ENCODE results near the gene CCDC54. TPM values are rescaled to one million over a fixed set of nuclear protein-coding genes. Genes with fewer than 3 reads are reported as not detected.
A peak's percentile ranks its signal among the peaks of the same experiment; 100 is the strongest.

Gene CCDC54
- total RNA-seq, 1 donor from 2014 or later: not detected

DNA sequence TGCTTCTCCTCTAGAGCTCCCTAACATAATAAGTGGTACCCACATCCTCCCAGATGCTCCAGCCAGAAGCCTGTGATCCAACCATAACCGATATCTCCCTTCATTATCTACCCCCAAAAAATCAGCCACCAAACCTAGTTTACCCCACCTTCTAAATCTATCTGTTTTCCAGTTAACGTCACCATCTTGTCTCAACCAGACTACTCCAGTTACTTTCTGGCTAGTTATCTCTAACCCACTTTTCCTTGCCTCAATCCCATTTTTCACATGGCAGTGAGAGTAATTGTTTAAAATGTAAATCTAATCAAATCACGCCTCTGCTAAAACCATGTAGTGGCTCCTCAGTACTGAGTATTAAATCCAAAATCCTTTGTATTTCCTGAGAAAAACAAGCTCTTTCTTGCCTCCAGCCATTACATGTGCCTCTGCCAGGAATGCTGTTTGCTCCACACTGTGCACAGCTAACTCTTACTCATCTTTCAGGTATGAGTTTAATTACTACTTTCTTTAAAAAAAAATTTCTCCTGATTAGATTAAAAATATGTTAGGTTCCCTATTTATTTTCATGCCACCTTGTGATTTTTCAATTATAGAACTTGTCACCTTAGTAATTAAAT is 15.4 kb downstream of the CCDC54 start:
- no peak for DNase-seq (ENCODE audit: low read depth in 2 of 2)

DNA sequence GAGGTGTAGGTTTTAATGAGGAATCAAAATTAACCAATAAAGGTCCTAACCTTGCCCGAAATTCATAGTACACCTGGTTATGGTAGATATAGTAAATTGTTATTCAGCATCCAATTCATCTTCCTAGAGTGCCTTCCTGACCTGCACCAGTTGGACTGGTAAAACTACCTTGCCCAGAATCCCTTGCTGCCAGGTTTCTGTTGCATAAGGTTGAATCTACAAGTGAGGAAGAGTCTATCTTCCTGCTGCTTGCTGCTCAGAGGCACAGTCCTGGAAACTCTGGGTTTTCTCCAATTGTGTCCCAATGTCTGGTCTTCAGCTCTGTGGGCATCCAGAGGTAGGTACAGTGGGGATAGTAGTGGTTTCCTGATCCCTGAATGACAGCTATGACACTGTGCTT is 17.3 kb downstream of the CCDC54 start:
- DNase-seq (ENCODE audit: low read depth in 2 of 2): no peak

DNA sequence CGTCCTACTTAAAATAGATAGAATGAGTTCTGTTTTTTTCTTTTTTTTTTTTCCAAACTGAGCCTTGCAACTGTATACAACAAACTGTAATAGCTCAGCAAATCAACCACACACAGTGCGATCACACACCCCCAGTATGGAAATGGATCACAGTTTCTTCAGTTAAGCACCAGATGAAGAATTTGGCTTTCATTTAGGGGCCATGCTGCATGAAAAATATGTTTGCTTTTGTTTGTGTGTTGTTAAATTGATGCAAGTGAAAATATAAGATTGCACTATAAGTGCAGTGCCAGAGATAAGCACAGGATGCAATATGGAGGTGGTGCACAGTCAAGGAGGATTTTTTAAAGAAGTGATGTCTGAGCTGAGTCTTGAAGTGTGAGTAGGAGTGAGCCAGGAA is 17.8 kb downstream of the CCDC54 start:
- DNase-seq (ENCODE audit: low read depth in 2 of 2): no peak

DNA sequence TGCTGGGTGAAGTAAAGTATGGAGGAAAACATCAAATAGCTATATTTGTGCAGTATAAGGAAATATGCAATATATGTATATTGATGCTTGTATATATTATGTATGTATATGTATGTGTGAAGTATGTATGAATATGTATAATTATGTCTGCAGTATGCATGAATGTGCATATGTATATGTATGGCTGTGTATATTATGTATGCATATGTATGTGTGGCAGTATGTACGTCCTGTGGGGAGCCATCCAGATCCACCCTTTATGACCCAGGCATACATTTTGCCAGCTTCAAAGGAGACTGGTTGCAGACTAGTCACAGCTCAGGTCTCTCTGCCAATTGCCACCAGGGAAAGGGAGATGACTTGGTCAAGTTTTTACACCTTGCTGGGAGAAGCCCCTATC is 24.1 kb downstream of the CCDC54 start:
- DNase-seq (ENCODE audit: low read depth in 2 of 2): no peak

DNA sequence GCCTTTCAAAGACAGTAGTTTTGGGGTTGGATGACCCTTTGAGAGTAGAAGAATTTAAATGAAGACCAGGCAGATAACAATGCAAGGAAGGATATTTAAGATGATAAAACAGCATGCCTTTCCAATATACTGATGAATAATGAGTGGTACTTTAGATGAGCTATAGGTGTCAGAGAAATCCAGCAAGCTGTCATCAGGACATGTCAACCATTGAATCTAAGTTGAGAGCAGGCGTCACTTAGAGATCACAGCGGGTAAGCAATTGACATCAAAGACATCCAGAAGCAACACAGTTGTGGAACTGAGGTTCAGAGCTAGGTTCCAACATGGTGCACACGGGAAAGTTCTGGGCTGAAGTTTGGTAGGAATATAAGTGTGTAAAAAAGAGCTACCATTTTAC is 25.0 kb downstream of the CCDC54 start:
- DNase-seq (ENCODE audit: low read depth in 2 of 2): no peak

DNA sequence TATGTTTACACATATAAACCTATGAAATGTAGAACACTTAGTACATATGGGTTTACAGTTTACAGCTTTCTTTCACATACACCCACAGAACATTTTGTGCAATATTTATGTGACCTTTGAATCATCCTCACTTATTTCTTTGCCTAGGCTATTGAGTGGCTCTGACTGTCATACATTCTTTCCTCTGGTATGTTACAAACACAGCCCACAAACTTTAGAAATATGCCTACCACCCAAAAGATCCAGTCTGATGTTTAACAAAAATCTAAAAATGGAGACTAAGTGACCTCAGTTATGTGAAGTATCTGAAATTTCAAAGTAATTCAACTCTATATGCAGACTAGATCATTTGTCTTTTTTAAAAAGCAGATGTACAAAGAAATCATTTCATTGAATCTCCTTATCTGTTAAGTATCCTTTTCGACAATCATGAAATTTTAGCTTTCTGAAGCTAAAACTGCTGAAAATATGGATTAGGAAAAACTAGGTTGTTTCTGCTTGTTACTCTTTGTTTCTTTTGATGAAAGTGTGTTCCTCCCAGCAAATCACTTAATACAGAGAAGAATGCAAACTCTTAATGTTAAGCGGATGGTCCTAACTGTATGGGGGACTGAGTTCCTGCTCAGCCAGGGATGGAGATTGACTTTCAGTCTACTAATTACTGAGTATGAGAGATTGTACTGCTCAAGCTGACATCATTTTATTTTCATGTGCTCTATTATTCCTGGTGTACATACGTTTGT is 27.7 kb downstream of the CCDC54 start:
- no peak for DNase-seq (ENCODE audit: low read depth in 2 of 2)

DNA sequence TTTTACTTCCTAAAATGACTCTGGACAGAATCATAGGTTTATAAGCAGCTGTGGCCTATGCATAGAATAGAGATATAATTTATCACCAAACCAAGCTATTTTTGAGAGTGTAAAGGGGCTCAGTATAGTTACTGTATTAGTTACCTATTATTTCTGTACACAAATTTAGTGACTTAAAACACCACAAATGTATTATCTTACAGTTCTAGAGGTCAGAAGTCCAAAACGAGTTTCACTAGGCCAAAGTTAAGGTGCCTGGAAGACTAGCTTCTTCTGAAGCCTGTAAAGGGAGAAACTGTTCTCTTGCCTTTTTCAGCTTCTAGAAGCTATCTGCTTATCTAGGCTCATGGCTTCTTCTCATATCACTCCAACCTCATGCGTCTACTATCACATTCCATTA is 30.1 kb downstream of the CCDC54 start:
- no peak for DNase-seq (ENCODE audit: low read depth in 2 of 2)

DNA sequence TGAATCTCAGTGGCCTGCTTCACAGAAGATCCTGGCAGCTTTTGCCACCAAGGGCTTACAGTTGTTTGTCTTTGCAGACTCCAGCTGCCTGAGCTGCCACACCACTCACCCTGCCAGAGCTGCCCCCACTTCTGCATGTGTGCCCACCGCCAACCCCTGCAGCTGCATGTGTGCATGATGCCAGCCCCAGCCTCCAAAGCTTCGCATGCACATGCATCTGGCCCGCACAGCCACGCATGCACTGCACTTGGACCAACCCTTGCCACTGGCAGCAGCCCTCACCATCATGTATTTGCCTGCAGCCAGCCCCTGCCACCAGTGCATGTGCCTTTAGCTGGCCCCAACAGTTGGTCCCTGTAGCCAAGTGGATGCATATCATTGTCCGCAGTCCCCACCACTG is 31.3 kb downstream of the CCDC54 start:
- DNase-seq (ENCODE audit: low read depth in 2 of 2): no peak

DNA sequence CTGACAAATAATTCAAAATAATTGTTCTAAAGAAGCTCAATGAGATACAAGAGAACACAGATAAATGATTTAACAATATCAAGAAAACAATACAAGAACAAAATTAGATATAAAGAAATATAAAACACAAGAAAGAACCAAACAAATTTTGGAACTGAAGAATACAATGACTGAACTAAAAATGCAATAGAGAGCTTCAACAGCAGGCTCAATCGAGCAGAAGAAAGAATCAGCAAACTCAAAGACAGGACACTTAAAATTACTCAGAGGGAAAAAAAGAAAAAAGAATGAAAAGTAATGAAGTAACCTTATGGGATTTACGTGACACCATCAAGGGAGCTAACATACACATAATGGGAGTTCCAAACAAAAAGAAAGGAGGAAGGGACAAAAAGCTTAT is 32.1 kb downstream of the CCDC54 start:
- DNase-seq (ENCODE audit: low read depth in 2 of 2): no peak

DNA sequence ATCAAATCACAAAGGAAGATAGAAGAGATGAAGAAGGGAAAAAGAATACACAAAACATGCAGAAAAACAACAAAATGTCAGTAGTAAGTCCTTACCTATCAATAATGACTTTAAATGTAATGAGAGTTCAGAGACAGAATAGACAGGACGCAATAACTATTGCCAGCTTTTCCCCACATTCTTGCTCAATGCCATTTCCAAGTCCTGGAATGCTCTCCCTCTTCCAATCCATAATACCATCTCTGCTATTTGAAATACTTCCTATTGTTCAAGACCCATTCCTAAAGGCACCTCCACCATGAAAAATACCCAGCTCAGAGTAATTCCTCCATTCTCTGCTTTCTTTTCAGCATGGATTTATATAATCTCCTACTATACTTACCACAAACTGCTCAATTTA is 33.4 kb downstream of the CCDC54 start:
- no peak for DNase-seq (ENCODE audit: low read depth in 2 of 2)

DNA sequence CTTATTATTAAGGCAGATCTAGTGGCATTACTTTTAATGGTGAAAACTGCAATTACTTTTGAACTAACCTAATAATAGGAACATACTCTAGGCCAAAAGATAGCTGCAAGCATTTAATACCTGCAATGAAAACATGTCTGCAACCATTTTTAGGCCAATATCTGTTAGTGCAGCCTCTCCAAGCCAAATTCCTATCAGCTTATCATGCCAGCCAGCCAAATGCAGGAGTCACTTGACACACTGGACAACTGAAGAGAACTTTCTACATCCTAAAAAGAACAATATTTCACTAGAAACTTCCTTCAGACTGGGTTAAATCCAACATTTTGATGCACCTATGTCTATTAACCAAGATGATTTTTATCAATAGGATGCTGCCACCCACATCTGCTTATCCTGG is 33.8 kb downstream of the CCDC54 start:
- no peak for DNase-seq (ENCODE audit: low read depth in 2 of 2)

DNA sequence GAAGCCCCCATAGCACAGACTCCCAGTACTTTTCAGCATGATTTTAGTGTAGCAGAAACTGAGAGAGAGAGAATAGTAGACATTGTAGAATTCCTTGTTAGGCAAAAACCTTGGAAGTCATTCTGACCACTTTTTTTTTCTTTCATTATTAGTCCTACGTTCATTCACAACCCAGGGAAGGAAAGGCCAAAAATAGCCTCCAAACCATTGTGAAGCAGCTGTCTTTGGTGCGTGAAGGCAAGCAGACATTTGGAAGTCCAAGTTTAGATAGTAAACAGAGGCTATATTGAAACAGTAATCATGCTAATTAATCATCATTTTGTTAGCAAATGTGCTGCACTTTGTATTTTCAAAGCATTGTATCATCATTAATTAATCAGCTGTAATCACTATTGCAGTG is 34.5 kb downstream of the CCDC54 start:
- DNase-seq (ENCODE audit: low read depth in 2 of 2): no peak

DNA sequence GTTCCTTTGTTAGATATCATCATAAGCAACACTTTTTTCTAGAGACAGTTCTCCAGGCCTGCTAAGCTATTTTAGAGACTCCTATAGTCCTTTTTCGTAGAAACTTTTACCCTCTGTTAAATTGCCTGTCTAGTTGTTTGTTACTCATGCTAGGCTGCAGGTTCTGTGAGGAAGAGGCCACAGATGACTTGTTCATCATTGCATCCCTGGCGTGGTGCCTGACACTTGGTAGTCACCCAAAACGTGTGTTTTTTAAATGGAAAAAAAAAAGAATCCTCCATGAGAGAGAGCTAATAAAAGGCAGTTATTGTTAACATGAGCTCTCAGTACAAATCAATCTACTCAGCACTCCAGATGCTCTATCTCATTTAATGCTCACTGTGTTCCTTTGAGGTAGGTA is 35.1 kb downstream of the CCDC54 start:
- no peak for DNase-seq (ENCODE audit: low read depth in 2 of 2)

DNA sequence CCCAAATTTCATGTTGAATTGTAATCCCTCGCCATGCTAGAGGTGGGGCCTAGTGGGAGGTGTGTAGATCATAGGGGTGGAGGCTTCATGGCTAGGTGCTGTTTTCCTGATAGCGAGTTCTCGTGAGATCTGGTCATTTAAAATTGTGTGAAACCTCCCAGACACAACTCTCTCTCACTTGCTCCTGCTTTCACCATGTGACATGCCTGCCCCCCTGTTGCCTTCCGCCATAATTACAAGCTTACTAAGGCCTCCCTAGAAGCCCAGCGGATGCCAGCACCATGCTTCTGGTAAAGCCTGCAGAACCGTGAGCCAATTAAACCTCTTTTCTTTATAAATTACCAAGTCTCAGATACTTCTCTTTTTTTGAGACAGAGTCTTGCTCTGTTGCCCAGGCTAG is 36.0 kb downstream of the CCDC54 start:
- no peak for DNase-seq (ENCODE audit: low read depth in 2 of 2)

DNA sequence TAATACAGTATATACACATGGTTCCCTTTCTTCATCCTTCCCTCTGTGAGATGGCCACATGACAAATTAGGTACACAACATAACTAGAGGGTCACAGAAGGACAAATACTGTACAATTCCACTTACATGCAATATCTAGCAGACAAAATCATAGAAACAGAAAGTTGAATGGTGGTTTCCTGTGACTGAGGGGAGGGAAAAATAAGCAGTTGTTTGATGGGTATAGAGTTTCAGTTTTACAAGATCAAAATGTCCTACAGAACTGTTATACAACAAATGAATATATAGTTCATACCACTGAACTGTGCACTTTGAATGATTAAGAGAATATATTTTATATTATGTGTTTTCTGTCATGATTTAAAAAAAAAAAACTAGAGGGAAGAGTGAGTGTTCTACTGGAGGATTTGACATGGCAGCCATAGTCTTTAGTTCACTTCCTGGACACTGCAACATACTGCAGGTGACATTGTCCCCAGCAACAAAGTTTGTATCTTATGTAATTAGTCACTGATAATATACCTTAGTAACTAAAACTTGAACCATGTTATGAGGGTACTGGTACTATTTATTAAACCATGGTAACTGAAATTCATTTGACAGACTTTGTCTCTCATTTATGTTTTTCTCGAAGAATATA is 37.2 kb downstream of the CCDC54 start:
- DNase-seq (ENCODE audit: low read depth in 2 of 2): no peak

DNA sequence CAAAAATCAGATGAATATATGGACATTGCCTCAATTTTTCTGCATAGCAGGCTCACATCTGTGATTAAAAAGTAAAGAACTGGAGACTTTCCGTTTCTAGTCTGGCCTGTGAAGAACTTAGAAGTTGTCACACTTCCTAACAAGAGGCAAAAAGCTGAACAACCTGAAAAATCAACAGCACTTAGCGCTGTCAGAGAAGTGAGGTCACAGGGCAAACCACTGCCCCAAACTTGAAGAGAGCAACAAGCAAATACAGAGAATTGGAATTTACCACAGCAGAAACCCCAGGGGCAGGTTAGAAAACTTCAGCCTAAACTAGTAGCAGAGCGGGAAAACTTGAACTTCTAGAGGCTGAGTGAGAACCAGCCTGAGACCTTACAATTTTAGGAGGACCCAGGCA is 38.9 kb downstream of the CCDC54 start:
- no peak for DNase-seq (ENCODE audit: low read depth in 2 of 2)

DNA sequence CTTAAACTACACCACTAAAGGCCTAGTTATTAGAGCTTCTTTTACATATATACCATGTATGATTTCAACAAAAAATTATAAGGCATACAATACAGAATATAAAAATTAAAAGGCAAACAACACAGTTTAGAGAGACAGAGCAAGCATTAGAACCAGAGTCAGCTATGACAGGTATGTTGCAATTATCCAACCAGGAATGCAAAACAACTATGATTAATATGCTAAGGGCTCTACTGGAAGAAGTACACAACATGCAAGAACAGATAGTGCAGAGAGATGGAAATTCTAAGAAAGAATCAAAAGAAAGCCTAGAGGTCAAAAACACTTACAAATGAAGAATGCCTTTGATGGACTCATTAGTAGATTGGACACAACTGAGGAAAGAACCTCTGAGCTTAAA is 39.6 kb downstream of the CCDC54 start:
- no peak for DNase-seq (ENCODE audit: low read depth in 2 of 2)

DNA sequence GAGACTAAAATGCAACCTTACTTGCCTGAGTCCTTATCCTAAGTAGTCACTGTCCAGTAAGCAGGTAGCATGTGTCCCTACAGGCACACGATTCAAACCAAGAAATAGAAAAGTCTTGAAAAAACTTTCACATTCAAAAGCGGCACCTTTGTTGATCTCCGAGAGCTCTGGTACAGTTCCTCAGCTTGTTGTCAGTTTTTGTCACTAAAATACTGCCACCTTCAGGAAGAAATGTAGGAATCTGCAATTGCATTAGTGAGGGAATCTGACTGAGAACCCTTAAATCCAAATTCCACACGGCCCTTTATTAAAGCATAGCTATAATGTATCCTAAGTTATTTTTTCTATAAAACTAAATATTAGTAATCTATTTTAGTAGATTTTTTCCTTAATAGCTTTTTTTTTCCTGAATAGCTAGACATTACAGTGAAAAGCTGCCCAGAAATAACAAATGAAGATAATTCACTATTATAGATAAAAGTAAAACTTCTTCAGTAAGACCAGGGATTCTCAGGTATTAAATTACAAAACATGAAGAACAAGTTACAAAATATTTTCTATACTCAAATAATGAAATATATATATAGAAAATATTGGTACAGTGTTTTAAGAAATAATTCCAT is 44.0 kb downstream of the CCDC54 start:
- DNase-seq (ENCODE audit: low read depth in 2 of 2): peak; percentile 36 to 59

DNA sequence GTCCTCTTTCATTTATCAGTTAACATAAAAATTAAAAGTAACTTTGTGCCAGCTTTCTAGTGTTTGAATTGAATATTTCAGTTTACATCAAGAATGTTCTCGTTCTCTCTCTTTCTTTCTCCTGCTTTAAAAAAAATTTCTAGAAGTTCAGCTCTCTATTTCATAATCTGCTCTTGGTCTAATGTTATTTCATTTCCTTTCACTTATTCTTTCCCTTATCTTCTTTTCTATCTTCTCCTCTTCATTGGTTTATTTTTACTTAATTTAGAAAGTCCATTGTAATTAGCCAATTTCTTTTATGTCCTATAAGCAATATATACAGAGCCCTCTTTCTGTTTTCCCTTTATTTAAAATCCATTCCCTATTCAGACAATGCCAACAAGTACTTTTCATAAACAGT is 44.6 kb downstream of the CCDC54 start:
- DNase-seq (ENCODE audit: low read depth in 2 of 2): no peak

DNA sequence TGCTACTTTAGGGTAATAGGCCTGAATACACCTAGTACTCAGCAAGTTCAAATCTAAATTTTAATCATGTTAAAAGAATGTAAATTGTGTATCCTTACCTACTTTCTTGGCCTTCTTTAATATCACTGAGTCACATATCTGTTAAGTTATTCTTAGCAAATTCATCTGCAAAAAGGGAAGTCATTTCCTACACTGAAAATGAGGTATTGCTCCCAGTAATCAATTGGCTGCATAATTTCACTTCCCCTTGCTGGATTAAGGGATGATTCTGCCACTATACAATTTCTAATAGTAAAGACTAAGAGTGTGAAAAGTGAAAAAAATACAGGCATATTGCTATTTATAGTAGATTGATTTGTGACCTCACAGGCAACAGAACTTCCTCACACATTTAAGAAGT is 47.8 kb downstream of the CCDC54 start:
- no peak for DNase-seq (ENCODE audit: low read depth in 2 of 2)

DNA sequence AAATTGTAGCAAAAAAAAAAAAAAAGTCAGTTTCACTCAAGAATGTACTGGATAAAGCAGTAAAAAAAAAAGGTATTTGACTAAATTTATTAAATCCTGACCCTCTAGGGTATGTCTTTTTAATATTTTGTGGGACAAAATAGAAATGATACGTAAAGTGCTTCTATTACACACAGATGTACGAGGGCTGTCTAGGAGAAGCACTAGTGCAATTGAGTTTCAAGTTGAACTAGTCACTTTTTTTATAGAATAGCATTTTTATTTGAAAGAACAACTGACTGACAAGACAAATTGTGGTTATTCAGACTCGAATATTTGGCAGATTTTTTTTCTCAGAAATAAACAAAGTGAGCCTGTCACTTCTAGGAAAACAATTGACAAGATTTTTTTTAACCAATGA is 49.0 kb downstream of the CCDC54 start:
- DNase-seq (ENCODE audit: low read depth in 2 of 2): no peak

Measured in dermis microvascular lymphatic vessel endothelial cell (primary cell).